Effector CD4-positive, alpha-beta T cell (primary cell): ENCODE measurements around the gene ANTXRL.
"Not testable (repeated sequence)": the region's sequence is repeated elsewhere in the genome, so short reads cannot be mapped to it uniquely, and the experiment has no call there.

Experiments
- DNase-seq: peaks from one replicate; pipeline ENCODE4 v3.0.0-alpha.2; 2020

ANTXRL gene

GRCh38 chr10:46374410-46374809, 87.6 kb downstream of the ANTXRL start:
- not testable (repeated sequence) for DNase-seq

GRCh38 chr10:46375406-46375805, 88.6 kb downstream of the ANTXRL start, which contains the start of gene ANXA8L1:
TSS of gene ANXA8L1 (plus strand) at chr10:46375776. CDS start at chr10:46375852, 76 bp downstream.
- DNase-seq = not testable (repeated sequence)

GRCh38 chr10:46377022-46377421, 90.2 kb downstream of the ANTXRL start:
- not testable (repeated sequence) for DNase-seq

- not testable (repeated sequence) for DNase-seq
Measured at GRCh38 chr10:46377651-46378050, 90.9 kb downstream of the ANTXRL start.

- DNase-seq = not testable (repeated sequence)
Measured at GRCh38 chr10:46378108-46378507, 91.3 kb downstream of the ANTXRL start.

- not testable (repeated sequence) for DNase-seq
Measured at GRCh38 chr10:46379233-46379848, 92.5 kb downstream of the ANTXRL start.
